Inflammatory macrophage treated with lipopolysaccharide for 4 hours (primary cell): ENCODE data around the gene DDHD1.

Experiments used
- DNase-seq: peaks from one replicate; pipeline ENCODE4 v3.0.0-alpha.2; 2020

DDHD1 gene

DNA sequence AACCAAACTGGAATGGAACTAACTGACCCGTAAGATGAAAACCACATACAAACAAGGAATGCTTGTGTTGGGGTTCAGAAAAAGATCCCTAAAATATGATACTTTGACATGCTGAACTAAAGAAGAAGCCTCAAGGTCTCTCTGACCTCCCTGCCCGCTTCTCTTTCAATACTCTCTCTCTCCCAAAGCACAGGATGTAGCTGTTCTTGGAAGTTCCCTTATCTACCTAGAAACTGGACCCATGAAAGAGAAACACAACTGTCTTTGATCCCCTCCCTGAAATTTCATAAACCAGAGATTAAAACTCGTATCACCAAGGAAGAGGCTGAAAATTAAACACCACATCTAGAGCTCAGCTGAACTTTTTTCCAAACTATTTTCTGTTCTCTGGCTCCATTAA, 125.6 kb downstream of the DDHD1 start:
- DNase-seq, result no peak

DNA sequence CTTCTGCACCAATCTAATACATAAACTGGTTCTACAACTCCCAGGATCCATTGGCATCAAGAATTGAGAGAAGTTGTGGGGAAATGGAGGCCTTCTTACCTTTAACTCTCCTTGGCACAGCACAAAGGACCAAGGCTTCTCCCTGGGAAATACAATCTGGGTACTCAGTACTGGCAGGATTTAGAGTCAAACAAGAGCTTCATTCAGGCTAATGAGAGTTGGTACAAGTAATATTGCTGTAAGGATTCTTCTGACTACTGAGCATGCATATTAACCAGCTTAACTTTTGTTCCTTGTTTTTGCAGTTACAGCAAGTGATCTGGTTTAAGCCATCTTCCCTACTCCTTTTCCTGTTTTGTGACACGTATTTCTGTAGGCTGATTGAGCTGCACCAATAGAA, 126.1 kb downstream of the DDHD1 start:
- no peak for DNase-seq

DNA sequence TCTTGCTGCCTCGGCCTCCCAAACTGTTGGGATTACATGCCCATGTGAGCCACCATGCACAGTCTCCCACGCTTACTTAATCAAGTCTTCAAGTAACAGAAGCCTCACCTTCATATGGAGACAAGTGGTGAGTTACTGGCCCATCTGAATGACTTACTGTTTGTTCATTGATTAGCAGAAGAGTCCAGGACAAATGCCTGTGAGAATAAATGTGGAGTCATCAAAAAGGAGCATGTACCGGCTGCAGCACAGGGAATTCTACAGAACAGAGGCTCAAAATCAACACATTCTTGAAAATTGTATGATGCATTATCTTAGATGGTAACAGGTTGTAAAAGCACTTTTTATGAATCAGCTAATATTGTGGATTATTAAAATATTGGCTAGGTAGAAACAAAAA, 129.8 kb downstream of the DDHD1 start:
- no peak for DNase-seq

DNA sequence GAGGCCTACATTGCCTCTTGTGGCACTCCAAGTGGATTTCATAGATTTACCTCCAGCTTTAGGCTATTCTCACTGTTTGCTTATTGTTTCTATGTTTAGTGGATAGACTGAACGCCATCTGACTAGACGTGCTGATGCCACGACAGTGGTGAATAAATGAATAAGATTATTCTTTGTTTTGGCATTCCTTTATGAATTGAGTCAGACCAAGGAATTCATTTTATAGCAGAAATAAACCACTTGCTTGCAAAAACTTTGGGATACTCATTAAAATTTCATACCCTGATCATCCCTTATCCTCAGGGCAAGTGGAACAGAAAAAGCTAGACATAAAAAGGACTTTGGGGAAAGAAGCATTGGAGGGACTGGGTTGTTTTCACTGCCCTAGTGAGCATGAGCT, 130.5 kb downstream of the DDHD1 start:
- DNase-seq, result no peak

DNA sequence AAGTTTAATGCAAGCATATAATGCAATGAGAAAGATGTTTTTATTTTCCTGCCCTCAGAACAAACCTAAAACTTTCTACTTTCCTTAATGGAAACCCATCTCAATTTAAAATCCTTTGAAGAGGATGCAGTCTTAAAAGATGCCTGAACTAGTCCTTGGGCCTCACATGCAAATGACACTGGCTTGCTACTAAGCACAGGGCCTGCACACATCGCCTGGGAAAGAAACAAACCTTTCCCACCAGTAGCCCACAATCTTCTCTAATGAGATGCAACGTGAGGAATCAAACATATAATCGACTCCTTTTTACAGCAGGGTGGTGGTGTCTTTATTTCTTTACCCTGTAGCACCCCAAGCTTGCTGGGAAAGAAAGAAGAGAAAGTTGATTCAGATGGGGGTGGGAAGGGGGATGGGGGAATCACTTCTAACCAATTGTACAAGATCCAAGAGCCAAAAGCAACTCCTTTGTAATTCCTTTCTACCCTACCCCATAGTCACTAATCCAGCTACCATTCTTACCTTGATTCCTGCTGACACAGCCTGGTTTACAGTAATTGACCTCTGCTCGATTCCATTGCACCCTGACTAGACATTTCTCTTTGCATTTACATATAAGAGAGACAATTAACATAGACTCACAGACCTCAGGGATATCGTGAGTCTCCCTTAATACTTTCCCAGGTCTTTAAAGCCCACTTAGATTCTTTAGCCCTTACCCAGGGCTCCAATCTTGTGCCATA, 132.8 kb downstream of the DDHD1 start:
- no peak for DNase-seq

DNA sequence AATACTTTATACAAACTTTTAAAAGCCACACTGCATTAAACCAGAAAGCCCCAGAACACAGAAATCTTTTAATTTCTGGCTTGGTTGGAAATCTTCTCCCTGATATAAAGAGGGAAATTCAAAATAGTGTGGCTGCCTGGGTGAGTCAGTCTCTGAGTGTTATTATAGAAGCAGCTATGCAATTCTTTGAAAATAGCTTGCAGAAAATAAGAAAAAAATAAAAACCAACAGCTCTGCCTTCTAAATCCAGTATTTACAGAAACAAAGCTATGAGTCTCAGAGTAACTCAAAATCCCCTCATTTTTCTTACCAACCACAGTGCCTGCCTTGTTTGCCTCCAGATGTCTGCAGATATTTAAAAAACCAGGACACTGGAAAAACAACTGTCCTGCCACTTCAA, 133.7 kb downstream of the DDHD1 start:
- DNase-seq, result no peak

DNA sequence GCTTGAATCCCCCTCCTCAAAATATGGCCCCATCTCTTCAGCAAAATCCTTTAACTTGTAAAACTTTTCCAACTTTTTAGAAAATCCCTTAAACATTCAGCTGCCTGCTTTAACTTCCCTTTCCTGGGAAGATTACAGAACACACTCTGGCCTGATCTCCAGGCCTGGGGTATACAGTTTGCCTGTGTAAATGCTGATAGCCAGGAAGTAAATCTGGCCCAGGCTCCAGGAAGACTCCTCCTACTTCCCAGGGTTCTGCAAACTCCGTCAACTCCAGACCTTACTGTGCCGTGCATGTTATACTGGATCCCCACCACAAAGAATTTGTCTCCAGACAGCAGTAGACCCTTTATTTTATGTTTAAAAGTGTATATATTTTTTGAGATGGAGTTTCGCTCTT, 135.3 kb downstream of the DDHD1 start:
- DNase-seq, result no peak

DNA sequence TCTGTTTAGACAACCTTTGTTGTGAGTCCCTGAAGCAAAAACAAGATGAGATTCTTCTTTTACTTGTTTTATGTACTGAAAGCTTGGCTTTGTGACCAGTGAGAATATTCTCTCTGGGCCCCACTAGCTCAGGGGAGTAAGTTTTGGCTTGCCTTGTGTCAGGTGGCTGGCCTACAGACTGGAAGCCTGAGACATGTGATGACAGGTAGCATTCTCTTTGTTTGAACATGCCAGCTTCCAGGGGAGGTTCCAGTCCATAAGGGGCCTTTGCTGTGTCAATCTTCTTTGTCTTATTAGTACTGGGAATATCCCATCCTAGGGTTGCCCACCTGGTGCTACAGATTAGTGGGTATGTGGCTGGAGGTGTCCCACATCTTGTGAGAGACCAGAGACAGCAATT, 136.2 kb downstream of the DDHD1 start:
- no peak for DNase-seq

DNA sequence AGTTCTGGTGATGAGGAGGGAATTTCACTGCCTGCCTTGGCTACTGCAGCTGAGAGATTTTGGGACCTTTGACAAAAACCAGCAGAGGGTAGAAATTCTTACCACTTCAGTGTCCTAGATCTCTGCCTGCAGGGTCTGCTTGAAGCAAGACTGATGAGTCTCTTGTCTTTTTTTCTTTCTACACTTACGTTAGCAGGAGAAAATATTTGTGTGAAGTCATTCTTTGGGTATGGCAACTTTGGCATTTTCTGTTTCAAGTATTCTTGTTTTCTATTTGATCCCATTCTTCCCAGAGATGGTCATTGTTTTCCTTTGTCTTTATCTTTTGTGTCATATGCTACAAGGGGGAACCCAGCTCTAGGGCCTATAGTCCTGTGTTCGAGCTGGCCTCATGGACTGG, 136.6 kb downstream of the DDHD1 start:
- DNase-seq, result no peak

DNA sequence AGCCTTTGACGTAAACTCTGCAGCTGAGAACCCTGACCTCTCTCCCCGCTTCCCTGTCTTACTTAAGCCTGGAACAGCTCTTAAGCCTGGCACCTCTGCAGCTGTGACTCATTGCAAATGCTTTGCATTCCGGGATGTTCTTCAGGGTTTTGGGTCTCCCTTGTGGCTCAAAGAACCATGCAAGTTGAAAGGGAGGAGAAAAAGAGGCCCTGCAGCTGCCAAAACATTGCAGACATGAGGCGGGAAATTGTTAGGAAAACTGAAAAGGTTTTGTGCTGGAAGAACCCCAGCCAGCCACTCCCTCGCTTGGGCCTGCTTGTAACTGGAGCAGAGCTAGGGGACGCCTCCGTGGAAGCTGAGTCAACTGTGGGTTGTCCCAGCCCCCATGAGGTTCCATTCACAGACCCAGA, 142.1 kb downstream of the DDHD1 start:
- no peak for DNase-seq

DNA sequence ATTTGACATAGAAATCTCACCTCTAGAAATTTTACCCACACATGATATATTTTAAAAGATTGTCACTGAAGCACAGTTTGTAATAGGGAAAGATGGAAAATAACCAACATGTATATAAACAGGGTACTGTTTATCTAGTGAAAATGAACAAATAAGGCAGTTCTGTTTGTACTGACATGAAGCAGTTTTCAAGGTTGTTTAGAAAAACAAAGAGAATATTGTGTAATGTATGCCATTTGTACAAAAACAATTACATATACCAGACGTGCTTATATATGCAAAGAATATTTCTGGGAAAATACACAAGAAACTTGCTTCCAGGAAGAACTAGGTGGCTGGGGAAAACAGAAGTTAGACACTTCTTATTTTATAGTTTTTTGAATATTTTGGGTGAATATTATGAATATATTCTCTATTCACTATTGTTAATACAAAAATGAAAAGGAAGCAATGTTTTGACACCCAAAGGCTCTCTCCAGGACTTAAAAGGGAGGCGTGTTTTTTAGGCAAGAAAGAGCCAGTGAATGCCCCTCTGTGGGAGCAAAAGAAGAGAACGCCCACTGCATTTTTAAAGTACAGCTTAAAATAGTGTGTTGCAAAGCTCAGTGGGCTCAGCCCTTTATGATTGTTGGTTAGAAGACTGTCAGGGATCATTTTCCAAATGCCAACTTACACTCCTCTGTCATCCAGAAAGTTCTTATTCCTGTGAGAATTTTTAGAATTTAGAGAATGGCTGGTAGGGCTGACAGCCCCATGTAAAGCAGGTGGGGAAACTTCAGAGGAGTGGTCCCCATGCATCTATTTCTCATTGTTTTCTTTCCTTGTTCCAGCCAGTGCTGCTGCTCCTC, 142.7 kb downstream of the DDHD1 start:
- DNase-seq, result no peak

DNA sequence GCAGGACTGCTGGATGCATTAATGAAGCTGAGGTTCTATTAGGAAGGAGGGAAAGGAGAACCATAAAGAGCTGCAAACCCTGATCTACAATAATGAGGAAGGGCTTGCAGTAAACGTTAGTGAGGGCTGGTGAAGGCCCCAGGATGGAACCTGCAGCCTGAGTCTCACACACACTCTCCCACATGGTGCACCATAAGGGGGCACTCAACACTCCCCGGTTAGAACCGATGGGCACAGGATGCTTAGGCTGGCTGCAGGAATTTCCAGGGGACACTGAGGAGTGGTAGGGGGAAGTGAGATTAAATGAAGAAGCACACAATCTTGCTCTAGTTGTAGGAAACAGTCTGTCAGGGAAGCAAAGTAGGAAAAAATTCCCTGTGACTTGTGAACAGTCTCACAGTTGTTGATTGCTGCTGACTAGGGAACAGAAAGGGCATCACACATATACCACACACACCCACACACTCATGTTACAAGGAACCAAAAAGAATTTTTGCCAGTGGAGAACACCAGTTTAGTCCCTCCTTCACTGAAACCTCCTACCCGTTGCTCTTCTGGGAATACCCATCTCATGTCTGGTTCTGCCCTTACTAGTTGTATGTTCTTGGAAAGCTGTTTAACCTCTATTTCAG, 146.1 kb downstream of the DDHD1 start:
- no peak for DNase-seq

DNA sequence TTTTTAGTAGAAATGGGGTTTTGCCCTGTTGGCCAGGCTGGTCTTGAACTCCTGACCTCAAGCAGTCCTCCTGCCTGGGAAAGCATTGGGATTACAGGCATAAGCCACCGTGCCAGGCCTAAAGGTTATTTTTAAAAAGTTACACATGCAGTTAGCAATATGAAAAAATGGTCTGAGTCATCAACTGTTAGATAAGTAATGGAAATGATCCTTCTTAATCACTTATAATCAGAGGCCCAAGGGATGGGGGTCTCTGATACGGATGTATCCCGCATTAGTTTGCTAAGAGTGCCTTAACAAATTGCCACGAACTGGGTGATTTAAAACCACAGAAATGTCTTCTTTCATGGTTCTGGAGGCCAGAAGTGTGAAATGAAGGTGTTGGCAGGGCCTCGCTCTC, 148.1 kb downstream of the DDHD1 start:
- DNase-seq, result no peak

DNA sequence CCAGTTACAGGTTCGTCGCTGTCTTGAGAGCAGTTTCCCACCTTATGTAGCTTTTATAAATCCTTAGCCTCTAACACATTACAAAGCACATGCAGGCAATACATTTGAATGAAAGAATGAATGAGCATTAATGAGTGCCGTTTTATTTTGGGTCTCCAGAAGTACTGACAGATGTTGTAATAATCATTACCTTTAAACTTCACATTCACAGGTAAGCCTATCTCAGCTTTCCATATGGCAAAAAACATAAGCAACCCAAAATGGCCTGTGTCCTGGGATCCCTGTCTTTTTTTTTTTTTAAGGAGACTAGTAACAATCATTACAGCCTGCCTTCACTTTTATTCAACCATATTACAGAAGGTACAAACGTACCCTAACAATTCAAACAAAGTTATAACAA, 149.3 kb downstream of the DDHD1 start:
- DNase-seq, result no peak

DNA sequence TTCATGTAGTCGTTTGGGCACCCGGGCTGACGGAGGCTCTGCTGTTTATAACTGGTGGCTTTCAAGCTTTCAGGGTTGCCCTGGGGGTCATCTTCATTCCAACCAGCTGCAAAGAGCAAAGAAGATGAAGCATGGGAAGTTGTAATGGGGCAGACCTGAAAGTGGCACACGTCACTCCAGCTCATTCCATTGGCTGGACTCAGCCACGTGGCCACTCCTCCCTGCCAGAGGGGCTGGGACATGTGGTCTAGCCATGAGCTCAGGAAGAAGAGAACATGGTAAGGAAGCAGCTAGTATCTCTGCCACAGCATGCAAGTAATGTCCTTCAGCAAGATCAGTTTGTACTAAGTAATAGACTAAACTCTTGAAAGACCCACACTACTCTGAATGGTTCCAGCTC, 150.5 kb downstream of the DDHD1 start:
- DNase-seq, result no peak

DNA sequence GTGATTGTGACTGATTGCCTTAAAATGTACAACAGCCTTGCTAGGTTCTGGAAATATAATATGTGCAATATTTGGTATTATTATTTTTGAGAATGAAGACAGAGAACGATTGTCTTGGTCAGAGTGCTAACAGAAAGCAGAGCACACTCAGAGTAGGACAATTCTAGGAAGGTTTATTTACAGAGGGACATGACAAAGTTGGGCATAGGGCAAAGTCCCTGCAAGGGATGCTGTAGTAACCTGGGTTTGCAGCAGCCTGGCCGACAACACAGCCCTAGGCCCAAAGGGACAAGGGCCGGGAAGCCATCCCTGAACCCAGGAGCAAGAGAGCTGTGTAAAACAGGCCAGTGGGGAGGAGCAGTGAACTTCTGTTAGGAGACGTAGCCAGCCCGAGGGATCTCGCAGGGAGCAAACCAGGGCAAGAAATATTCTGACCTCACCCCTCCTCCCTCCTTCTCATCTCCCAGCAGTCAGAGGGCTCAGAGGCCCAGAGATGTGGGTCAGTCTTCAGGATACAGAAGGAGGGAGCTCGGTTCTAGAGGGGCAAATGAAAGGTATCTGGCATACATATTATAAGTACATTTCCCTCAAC, 151.2 kb downstream of the DDHD1 start:
- DNase-seq, result no peak

DNA sequence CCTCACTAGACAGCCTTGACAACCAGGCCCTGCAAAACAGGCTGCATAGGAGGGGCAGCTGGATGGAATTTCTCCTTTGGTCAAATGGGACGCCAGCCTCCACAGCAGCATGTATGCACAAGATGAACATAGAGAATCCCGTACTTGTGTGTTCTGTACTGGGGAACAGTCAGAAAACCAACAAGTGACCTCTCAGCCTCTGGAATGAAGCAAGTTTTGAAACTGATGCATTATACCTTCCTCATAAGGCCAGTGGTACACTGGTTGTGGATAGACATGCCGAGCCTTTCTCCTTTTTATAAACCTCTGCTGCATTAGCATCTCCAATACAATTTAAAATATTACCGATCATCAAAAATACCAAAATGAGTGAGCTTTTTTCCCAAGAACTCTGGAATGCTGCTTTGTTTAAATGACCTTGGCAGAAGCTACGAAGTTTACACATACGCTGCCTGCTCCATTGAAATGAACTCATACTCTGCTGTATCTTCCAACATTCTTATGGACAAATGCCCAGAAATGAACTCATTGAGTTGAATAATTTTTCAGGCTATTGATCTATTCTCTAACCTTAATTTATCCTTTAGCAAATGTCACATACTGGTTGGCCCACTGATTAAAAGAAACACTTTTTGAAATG, 154.6 kb downstream of the DDHD1 start:
- no peak for DNase-seq

DNA sequence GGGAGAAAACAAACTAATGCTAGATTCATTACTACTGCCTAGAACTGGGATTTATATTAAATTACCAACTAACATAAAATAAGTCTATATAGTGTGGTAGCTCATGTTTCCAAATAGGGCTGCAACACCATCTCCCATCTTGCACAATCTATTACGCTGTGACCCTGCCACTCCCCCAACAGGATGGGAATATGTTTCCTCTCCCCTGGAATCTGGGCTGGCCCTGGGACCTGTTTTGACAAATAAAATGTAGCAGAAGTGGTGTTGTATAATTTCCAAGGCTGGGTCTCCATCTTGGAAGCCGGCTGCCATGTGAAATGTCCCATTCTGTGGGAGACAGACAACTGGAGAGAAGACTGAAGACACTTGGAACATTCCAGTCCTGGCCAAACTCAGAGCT, 156.6 kb downstream of the DDHD1 start:
- no peak for DNase-seq

DNA sequence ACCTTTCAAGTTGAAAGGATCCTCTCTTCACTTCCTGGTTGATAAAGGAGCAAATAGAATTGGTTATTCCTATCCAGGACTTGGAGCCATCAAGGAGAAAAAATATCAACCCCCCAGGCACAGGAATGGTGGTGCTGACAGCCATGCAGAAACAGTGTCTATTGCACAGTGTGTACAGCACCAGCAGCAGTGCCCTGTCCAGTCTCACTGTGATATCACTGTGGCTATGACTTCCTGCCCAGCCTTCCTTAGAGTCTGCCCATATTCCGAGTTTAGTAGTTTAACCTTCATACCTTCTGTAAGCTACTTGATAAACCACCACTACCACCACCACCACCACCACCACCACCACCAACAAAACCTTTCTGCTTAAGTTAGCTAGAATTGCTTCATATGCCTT, 157.1 kb downstream of the DDHD1 start:
- no peak for DNase-seq

DNA sequence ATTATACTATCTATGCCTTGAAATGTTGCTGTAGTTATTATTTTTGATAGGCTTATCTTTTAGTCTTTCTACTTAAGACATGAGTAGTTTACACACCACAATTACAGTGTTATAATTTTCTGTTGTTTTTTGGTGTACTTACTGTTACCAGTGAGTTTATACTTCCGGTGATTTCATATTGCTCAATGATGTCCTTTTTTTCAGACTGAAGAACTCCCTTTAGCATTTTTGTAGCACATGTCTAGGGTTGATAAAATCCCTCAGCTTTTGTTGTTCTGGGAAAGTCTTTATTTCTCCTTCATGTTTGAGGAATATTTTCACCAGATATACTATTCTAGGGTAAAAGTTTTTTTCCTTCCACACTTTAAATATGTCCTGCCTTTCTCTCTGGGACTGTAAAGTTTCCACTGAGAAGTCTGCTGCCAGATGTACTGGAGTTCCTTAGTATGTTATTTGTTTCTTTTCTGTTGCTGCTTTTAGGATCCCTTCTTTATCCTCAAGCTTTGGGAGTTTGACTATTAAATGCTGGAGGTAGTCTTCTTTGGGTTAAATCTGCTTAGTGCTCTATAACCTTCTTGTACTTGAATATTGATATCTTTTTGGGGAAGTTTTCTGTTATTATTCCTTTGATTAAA, 160.8 kb downstream of the DDHD1 start:
- DNase-seq, result no peak

DNA sequence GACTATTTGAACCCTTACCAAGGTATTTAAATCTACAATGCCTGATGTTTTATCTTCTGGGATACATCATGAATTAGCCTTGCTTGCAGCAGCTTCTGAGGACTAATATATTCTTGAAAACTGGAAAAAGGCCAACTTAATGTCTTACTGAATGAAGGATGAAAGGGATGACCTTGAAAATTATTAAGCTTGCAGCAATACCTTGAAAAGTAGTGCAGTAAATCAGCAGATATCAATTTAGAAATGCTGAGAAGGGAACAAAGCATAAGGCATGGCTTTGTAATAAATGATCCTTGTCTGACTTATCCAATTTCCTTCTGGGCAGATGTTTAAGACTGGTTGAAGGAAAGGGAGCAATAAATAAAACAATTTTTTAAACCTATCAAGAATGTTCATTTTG, 165.0 kb downstream of the DDHD1 start:
- DNase-seq, result no peak

DNA sequence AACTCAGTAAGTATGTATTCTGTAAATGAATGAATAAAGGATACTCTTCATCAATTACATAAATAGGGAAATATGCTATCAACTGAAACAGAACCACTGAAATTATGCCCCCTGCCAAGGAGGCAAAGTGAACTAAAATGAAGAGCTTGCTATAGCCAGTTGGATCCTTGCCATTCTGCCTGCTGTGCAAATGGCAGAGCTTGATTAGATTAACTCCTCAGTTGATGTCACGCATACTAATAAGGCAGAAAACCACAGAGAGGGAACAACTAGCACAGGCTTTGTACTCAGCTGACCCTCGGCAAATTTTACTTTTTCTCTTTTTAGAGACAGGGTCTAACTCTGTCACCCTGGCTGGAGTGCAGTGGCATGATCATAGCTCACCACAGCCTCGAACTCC, 165.6 kb downstream of the DDHD1 start:
- no peak for DNase-seq

DNA sequence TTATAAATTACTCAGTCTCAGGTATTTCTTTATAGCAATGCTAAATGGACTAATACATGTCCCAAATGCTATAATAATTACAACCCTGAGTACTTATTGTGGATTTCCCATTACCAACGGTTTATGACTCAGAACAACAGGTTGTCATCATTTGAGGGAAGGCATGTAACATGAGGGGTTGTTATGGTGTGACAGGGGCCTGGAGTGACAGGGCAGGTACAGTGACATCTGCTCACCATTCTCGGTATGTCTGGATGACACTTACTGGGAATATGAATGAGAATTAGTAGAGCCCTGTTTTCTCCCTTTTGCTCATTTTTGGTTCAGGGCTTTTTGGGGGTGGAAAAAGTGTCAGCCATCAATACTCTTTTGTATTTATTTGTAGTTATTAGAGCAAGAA, 166.1 kb downstream of the DDHD1 start:
- no peak for DNase-seq
